DMS153 treated with DMSO at 0.1 percent for 48 hours (cell line): ENCODE results near the gene TBX2.

Source experiments
- DNase-seq: peaks from one replicate; lab custom pipeline; 2025; ENCODE audit not compliant: unreplicated experiment; lab: John Stamatoyannopoulos, UW

Gene TBX2

DNA sequence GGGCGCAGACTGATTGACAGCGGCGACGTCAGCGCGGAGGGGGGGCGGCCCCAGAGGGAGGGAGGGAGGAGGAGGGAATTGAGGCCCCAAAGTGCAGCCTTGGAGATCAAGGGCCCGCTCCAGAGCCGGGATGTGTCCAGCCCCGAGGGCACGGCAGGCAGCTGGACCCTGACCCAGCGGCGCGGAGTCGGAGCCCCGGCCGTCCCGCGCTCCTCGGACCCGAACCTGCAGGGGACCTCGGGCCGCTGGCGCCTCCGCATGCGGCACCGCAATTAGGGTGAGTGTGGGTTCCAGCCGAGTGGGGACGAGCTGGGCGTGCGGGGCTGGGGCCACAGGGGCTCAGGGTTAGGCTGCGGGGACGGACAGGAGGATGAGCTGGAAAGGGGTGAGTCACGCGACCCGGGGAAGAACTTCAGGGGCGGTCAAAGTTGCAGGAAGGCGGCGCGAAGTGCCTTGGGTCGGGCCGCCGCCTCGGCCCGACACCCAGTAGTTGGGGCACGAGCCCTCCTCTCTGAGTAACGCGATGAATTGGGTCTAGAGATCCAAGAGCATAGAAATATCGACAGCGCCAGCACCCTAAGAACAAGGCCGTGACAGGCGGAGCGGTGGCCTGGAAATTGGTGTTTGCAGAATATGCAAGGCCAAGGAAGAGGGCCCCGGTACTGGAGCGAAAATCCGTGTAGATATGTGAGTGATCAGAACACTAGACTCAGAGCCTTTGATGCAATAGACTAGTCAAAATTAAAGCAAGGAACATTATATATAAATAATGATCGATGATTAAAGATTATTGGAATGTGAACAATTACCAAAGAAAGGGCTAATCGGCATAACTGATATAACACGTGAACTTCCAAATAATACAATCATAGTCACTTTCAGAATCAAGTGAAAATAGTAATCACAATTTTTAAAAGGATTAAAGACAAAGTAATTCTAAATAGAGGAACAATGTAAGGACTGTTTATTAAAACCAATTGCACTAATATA, 53.0 kb downstream of the TBX2 start, which contains the start of gene TBX4:
TSS of gene TBX4 (plus strand) at position 122 of the 990 bp plus-strand sequence. CDS start 4,069 bp downstream, outside the sequence.
- DNase-seq = no peak

DNA sequence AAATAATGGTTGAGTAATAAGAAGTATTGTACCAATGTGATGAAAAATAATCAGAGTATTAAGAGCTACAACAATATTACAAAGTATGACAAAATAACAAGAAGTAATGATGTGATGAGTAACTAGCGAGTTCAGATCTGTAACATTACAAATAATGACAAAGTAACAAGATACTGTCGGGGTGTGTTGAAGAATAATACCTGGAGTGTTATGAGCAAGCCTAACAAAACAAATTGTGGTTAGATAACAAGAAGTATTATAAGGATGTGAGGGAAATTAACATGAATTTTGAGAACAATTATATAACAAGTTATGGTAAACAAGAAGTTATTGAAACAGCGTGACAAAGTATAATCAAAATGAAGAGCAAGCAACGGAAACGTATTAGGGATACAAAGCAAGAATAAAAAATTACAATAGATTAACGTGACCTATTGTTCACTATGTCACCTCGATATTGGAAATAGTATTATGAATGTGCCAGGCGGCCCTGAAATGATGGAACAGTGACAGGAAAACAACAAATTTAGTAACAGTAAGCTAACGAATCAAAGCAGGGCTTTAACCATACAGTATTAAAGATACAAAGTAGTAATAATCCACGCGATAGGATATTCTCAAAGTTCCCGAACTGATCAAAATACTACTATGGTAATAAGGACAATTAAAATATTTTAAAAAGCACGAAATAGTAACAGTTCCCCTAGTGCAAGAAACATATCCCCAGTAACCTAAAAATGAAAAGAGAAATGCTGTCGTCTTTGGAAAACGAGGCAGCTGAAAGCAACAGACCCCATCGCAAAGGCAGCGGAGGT, 54.1 kb downstream of the TBX2 start:
- DNase-seq = no peak

DNA sequence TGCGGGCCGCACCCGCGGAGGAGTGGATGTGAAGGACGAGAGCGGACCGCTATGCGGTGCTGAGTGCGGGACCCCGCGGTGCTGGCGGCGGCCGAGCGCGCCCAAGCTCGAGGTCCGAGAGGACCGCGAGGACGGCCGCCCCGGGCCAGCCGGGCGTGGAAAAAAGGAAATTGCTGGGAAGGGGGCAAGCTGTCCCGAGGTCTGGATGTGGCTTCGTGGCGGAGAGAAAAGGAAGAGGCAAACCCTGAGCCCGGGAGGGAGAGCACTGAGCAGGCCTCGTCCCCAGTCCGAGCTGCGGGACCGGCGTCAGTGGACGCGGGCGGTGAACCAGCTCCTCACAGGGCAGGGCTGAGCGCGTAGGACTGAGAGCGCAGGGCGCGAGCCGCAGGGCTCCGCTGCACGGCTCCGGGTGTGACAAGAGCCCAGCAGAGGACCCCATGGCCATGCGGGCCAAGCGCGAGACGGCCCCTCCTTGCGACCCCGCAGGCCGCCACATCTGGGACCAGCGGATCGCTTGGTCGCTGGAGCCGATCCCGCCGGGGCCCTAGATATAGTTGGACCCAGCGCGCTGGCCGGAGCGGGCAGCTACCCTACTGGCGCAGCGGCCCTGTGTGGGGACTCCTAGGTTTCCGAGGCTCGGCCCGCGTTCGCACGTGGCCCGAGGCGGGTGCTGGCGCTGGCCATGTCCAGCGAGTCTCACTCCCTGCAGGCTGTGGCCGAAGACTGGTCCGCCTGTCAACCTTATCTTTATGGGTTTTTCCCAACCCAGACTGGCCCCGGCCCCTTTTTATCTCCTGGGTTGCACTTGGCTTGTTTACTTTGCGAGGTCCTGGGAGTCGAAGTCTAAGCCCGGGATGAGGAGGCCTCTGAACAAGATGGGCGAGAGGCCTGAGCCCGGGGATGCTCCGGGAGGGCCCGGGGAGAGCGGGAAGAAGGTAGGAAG, 55.0 kb downstream of the TBX2 start:
- no peak for DNase-seq

DNA sequence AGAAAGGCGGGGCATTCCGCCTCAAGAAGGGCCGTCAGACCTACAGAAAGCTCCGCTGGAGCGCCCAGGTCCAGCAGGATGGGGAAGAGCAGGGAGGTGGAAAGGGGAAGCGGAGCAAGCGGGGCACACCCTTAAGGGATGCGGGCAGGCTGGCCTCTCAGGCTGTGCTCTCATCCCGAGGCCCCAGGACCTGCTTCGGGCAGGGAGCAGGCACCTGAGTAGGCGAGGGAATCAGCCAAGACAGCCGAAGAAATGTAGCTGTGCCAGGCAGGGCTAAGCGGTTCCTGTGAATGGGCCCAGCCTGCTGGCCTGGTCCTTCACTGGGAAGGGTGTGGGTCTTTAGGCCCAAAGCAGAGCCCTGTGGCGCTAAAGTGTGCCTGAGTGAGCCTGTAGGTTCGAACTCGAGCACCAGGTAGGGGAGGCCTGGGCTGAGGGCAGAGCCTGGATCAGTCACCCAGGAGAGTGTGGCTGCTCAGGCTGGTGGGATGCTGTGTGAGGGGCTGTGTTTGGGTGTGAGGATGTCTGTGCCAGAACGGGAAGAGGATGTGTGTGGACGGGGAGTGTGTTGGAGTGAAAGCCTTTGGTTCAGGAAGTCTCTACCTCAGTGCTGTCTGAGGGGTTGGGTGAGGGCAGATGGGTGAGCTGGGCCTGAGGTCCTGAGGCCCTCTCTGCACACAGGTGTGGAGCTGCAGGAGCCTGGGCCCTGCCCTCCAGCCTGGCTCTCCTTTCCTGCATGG, 55.8 kb downstream of the TBX2 start:
- DNase-seq = no peak

DNA sequence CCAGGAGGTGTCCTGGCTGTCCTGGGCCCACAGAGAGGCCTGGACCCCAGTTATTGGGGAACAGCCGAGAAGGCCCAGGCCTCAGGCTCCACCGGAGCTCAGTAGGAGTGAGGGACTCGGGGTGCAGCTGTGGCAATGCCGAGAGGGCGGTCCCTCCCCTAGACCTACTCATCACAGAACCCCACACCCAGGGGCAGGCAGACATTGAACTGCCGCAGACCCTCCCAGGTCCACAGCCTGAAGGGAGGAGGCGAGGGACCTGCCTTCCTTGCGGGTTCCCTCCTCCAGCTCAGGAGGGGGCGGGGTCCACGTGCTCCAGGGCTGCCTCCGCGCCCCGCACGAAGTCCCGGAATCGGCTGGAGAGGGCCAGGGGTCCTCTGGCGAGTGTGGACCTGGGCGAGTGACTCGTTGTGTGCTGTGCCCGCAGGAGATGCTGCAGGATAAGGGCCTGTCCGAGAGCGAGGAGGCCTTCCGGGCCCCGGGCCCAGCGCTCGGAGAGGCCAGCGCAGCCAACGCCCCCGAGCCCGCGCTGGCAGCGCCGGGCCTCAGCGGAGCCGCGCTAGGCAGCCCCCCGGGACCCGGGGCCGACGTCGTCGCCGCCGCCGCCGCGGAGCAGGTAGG, 56.5 kb downstream of the TBX2 start:
- no peak for DNase-seq

DNA sequence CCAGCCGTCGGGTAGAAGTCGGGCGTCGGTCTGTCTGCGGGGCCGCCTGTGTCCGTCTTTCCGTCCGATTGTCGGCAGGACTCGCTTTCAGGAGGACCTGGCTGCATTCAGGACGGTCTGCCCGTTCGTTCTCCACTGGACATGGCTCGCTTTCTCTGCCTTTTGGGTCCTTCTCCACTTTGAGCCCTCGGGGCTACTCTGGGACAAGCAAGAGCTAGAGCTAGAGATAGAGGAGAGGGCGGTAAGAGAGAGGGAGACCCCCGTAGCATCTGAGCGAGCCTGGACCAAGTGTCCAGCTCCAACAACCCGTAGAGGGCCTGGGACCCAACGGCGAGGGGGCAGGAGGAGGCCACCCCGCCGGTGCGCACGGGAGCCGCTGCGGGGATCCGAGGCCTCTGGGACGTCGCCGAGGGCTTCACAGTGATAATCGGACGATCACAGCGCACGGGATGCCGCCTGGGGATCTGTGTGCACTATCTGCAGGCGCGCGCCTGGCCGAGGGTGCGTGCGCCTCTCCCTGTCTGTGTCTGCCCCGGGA, 57.1 kb downstream of the TBX2 start:
- DNase-seq = peak; percentile 3

DNA sequence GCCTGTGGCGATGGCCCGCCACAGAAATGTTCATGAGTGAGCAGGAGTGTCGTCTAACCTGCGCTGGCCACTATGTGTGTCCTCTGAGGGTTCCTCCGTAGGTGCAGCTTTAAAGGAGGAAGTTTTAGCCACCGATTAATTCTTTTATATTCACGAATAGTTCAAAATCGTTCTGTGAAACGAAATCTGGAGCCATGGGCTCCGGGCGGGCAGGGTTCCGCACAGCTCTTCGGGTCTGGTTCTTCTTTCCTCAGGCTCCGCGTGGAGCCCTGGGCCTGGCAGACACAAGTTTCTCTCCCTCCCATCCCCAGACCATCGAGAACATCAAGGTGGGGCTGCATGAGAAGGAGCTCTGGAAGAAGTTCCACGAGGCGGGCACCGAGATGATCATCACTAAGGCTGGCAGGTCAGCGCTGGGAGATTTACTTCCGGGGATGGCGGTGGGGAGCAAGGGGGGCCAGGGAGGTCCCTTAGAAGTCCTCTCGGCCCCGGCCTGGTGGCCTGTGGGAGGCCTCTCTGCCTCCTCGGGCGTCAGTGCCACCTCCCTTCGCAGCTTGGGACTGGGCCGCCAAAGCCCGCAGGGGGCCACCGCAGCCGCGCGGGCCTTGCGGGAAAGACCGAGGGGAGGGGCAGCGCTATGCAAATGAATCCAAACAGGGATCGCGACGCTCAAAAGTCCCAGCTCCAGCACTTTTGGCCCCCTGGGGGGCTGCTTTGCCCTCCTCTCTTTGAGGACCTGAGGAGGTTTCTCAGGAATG, 57.8 kb downstream of the TBX2 start:
- no peak for DNase-seq

DNA sequence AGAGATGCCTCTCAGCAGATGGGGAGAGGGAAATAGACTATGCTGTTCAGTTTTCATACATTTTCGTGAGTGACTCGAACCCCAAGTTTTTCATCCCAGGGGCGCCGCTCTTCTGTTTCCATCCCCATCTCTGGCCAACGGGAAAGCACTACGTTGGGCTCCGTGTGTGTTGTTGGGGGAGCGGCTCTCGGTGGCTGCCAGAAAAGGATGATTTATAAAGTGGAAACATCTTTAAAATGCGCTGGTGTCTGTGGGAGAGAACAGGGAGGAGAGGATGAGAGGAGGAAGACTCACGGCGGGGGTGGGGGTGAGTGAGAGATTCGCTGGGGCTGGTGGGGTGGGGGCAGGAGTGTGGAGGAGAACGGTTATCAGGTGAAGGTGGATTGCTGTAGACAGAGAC, 58.4 kb downstream of the TBX2 start:
- DNase-seq = no peak

DNA sequence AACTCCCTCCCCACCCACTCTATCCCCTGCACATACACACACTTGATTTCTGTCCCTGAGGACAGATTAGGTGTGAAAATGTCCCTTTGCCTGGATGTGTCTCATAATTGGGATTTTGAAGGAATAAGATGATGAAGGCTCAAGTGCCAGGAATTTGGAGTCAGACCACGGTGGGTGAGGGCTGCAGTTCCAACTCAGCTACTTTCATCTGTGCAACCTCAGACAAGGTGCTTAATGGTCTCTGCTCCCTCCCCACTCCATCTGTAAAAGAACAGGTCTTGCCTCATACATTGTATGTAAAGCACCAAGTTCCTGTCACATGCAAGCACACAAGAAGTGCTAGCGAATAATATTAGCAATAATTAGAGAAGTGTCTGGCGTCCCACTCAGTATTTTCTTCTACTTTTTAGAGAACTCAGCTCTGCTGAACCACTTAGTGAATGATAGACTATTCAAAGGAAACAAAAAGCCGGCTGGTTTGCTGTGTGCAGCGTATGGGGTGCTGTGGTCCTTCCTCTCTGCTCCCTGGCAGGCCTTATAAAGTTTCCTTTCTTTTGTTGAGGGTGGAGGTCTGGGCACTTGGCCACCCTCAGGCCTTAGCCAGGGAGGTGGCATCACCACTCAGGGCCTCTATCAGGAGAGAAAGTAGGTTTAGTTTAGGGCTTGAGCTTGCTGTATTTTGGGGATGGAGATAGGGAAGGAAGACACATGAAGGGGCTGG, 58.9 kb downstream of the TBX2 start:
- no peak for DNase-seq
